Panc1 (cell line): Measurements from ENCODE around the gene PHYHIPL. TPM values are rescaled to one million over a fixed set of nuclear protein-coding genes. Genes with fewer than 3 reads are reported as not detected.

Experiments
- ATAC-seq: fragments of 200-7000 bp; cut with Tn5 transposase; 2 replicates; pipeline ENCODE4 v1.9.1; 2020; ENCODE audit warnings: mild to moderate bottlenecking, moderate library complexity
- BruUV-seq: library from RNA; stranded (reverse); fragments of 400-500 nt; replicated peaks from 2 replicates; lab custom pipeline; 2021; lab: Mats Ljungman, UMichigan
- CTCF ChIA-PET: fragments of 300-600 bp; sonication (Branson Sonifier 250); formaldehyde crosslinking; loops from one replicate; lab custom pipeline; 2022; ENCODE audit warnings: antibody characterized with exemption; lab: Charles Lee
- POLR2A ChIA-PET: fragments of 300-600 bp; sonication (Branson Sonifier 250); formaldehyde crosslinking; loops from one replicate; lab custom pipeline; 2022; ENCODE audit warnings: antibody characterized with exemption; lab: Charles Lee
- DNase-seq: peaks from one replicate; pipeline ENCODE4 v3.0.0-alpha.2; 2010; ENCODE audit warnings: low read depth, low spot score
- H3K27ac ChIP-seq: 2 replicates; pipeline ENCODE4 v1.5.1; 2011; ENCODE audit warnings: mild to moderate bottlenecking, low read length, inconsistent platforms
- H3K27me3 ChIP-seq: fragments of 200-500 bp; sonication (Bioruptor generic); 2 replicates; pipeline ENCODE4 v1.6.0; 2014; ENCODE audit warnings: low read length, inconsistent platforms; ENCODE audit not compliant: control insufficient read depth, insufficient read depth
- H3K36me3 ChIP-seq: fragments of 200-500 bp; sonication (Bioruptor generic); 2 replicates; pipeline ENCODE4 v1.5.1; 2014; ENCODE audit warnings: inconsistent platforms, mild to moderate bottlenecking, low read length, moderate library complexity; ENCODE audit not compliant: control insufficient read depth, insufficient read depth
- H3K4me1 ChIP-seq: 2 replicates; pipeline ENCODE4 v1.5.1; 2011; ENCODE audit warnings: inconsistent platforms, mild to moderate bottlenecking, low read length, moderate library complexity; ENCODE audit not compliant: control insufficient read depth, insufficient read depth
- H3K4me3 ChIP-seq, 2 experiments: 2 replicates each; pipeline ENCODE4 v1.5.1; 2011 to 2012; ENCODE audit warnings: low read depth in 2 of 2, low read length in 2 of 2, mild to moderate bottlenecking in 2 of 2, inconsistent platforms in 1 of 2, moderate library complexity in 1 of 2
- H3K9me3 ChIP-seq: fragments of 200-500 bp; sonication (Bioruptor generic); 2 replicates; pipeline ENCODE4 v1.5.1; 2014; ENCODE audit warnings: low read depth, mild to moderate bottlenecking, inconsistent platforms, low read length, moderate library complexity; ENCODE audit not compliant: control insufficient read depth, insufficient read depth
- CTCF ChIP-seq: fragments of 450-650 bp; IDR thresholded peaks from 2 replicates; pipeline ENCODE4 v1.5.1; 2017; ENCODE audit warnings: mild to moderate bottlenecking
- POLR2AphosphoS5 ChIP-seq: IDR thresholded peaks from 2 replicates; pipeline ENCODE4 v1.6.1; 2012; ENCODE audit warnings: mild to moderate bottlenecking, low read depth, low read length, moderate library complexity
- REST ChIP-seq, 2 experiments: IDR thresholded peaks; 2 replicates each; pipeline ENCODE4 v1.6.1; 2011 to 2012; ENCODE audit warnings: low read depth in 2 of 2, control low read depth in 1 of 2, low read length in 1 of 2, mild to moderate bottlenecking in 1 of 2, moderate library complexity in 1 of 2; ENCODE audit not compliant: insufficient read depth in 1 of 2
- SIN3A ChIP-seq: IDR thresholded peaks from 2 replicates; pipeline ENCODE4 v1.6.1; 2012; ENCODE audit warnings: low read depth, mild to moderate bottlenecking, low read length, moderate library complexity, borderline replicate concordance; ENCODE audit not compliant: insufficient read depth
- TCF7L2 ChIP-seq: IDR thresholded peaks from 2 replicates; pipeline ENCODE4 v1.6.1; 2011; ENCODE audit warnings: mild to moderate bottlenecking, low read depth, low read length, inconsistent platforms
- in situ Hi-C: cut with HindIII; loops from 2 replicates; pipeline ENCODE4 v1.10.0; 2016; ENCODE audit warnings: low sequenced_read_pairs, low pct_unique_long_range_greater_than_20kb
- intact Hi-C: fragments of 100-400 bp; cut with micrococcal nuclease; formaldehyde crosslinking; loops from one replicate; pipeline ENCODE4 v1.10.0; 2022; ENCODE audit not compliant: unreplicated experiment
- total RNA-seq: library from RNA; stranded (reverse); gene quantifications from one replicate; pipeline ENCODE4 v1.2.1, GENCODE V29; 2021; ENCODE audit not compliant: unreplicated experiment

PHYHIPL gene
- total RNA-seq, 1 experiment from 2014 or later, result not detected

- no peaks in the 10 kb centered on the region for H3K4me1 ChIP-seq
- in situ Hi-C loops, result no loop called here
- no peaks in the 10 kb centered on the region for H3K27me3 ChIP-seq
- no peaks in the 10 kb centered on the region; the same call in 1 of the 2 replicates for H3K36me3 ChIP-seq
- ChIA-PET CTCF (no interaction called here), POLR2A (no interaction called here)
- no peaks in the 10 kb centered on the region for H3K9me3 ChIP-seq
- ATAC-seq (no peak), DNase-seq (no peak)
- BruUV-seq, result no TSS peak
- TF ChIP-seq REST (IDR thresholded peaks at IDR 0.05; ENCODE audit: insufficient read depth in 1 of 2, low read depth in 2 of 2, low read length in 1 of 2) (no peak), TCF7L2 (no peak), CTCF (no peak)
- no peak overlapping the region for H3K27ac ChIP-seq
- H3K4me3 ChIP-seq, result no peak overlapping the region
- intact Hi-C loops, result no loop called here
These were observed 13.9 kb downstream of the PHYHIPL start for GRCh38 chr10:59190332-59190731.

- intact Hi-C loops, result no loop called here
- POLR2A ChIA-PET, result no interaction called here
- H3K27ac ChIP-seq, result no peak overlapping the region
These were observed 29.8 kb downstream of the PHYHIPL start for GRCh38 chr10:59206204-59206720.

More at GRCh38 chr10:59206204-59206720, 29.8 kb downstream of the PHYHIPL start:
- no peak for ATAC-seq
- CTCF ChIA-PET, result no interaction called here
- Histone ChIP-seq H3K4me3 (no peak overlapping the region), H3K9me3 (no peaks in the 10 kb centered on the region), H3K36me3 (no peaks in the 10 kb centered on the region), H3K27me3 (no peaks in the 10 kb centered on the region), H3K4me1 (no peaks in the 10 kb centered on the region)
- TF ChIP-seq SIN3A, result no peak
- no peak for TF ChIP-seq REST (IDR thresholded peaks at IDR 0.05; ENCODE audit: insufficient read depth in 1 of 2, low read depth in 2 of 2, low read length in 1 of 2)
- TF ChIP-seq CTCF, result no peak
- TF ChIP-seq POLR2AphosphoS5, result no peak
- no peak for TF ChIP-seq TCF7L2
- DNase-seq, result no peak
- in situ Hi-C loops, result no loop called here
- no TSS peak for BruUV-seq
